Erythroblast (primary cell): ENCODE results near the gene PSMG3.

Source experiments
- GATA1 ChIP-seq: IDR thresholded peaks from 2 replicates; pipeline ENCODE4 v1.6.1; 2011; ENCODE audit warnings: low read depth, mild to moderate bottlenecking, control low read depth, low read length, moderate library complexity
- POLR2A ChIP-seq: IDR thresholded peaks from 2 replicates; pipeline ENCODE4 v1.6.1; 2011; ENCODE audit warnings: mild to moderate bottlenecking, low read length

- no peak for TF ChIP-seq POLR2A
- TF ChIP-seq GATA1: no peak
Observed at GRCh38 chr7:1521456-1521855, 48.4 kb downstream of the PSMG3 start.
